Mucosa of stomach (tissue), 1 donor: Measurements from ENCODE around the gene BAZ2B.
A peak's percentile ranks its signal among the peaks of the same experiment; 100 is the strongest.

Experiments
- H3K27me3 ChIP-seq: one replicate; pipeline ENCODE4 v1.7.0; 2013; ENCODE audit warnings: mild to moderate bottlenecking, low read length; ENCODE audit not compliant: control insufficient read depth, insufficient read depth
- H3K36me3 ChIP-seq: one replicate; pipeline ENCODE4 v1.7.0; 2013; ENCODE audit warnings: low read length; ENCODE audit not compliant: control insufficient read depth, insufficient read depth
- H3K4me1 ChIP-seq: one replicate; pipeline ENCODE4 v1.7.0; 2013; ENCODE audit warnings: mild to moderate bottlenecking, low read length; ENCODE audit not compliant: control insufficient read depth, insufficient read depth
- H3K4me3 ChIP-seq: one replicate; pipeline ENCODE4 v1.7.0; 2013; ENCODE audit warnings: low read length
- H3K9ac ChIP-seq: one replicate; pipeline ENCODE4 v1.7.0; 2013; ENCODE audit warnings: mild to moderate bottlenecking, low read length, moderate library complexity
- H3K9me3 ChIP-seq: one replicate; pipeline ENCODE4 v1.7.0; 2013; ENCODE audit warnings: mild to moderate bottlenecking, low read length, moderate library complexity; ENCODE audit not compliant: control insufficient read depth
- donor health status: Pancreatic carcinoma.

The BAZ2B gene

DNA sequence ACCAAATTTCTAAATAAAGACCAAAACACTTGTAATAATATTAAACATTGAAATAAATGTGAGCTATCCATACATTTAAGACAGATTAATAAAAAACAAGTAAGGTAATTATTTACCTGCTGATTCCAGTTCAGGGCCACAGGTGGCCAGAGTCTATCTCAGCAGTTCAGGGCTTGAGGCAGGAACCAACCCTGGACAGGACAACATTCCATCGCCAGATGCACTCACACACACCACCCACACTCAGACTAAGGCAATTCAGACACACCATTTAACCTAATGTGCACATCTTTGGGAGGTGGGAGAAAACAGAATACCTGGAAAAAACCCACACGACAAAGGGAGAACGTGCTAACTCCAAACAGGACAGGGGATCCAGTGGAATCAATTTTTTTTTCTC lies 315.8 kb downstream of the BAZ2B start:
- no peaks in the 10 kb centered on the region for H3K27me3 ChIP-seq
- H3K4me1 ChIP-seq, result no peaks in the 10 kb centered on the region
- no peak overlapping the region for H3K4me3 ChIP-seq
- H3K9ac ChIP-seq, result no peak overlapping the region
- H3K36me3 ChIP-seq, result no peaks in the 10 kb centered on the region
- no peaks in the 10 kb centered on the region for H3K9me3 ChIP-seq

DNA sequence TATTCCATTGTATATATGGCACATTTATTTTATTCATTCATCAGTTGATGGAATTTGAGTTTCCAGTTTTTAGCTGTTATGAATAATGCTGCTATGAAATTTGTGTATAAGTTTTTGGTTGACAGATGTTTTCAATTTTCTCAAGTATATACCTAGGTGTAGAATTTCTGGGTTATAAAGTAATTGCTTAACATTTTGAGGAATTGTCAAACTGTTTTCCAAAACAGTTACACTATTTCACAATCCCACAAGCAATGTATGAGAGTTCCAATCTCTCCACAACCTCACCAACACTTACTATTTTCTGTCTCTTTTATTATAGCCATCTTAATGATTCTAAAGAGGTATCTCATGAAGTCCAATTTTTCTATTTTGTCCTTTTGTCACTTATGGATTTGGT lies 317.4 kb downstream of the BAZ2B start:
- H3K27me3 ChIP-seq, result no peaks in the 10 kb centered on the region
- H3K9ac ChIP-seq, result no peak overlapping the region
- H3K4me3 ChIP-seq, result no peak overlapping the region
- no peaks in the 10 kb centered on the region for H3K9me3 ChIP-seq
- no peaks in the 10 kb centered on the region for H3K36me3 ChIP-seq
- no peaks in the 10 kb centered on the region for H3K4me1 ChIP-seq

DNA sequence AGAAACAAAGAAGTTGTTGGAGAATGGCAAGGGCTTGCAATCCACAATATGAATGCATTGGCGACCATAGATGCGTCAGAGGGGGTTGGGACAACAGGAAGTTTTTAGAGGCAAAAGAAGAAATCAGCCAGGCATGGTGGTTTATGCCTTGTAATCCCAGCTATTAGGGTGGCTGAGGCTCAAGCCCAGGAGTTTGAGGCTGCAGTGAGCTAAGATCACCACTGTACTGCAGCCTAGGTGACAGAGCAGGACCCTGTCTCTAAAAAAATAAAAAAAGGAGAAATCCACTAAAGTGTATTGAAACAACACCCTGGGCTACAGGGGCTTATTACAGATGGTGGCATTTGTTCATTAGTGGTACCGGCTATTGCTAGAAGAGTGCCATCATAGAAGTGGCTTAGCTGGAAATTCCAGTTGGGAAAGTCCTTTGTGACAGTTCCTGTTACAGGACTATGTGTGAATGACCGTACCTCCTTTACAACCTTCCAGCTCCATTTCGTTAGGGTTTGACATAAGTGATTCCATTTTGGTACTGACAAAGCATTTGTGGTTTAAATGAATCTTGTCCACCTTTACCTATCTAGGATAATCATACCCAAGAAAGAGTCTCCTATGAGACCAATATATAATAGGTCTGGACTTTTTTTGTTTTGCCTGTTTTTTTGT lies 319.2 kb downstream of the BAZ2B start:
- Histone ChIP-seq H3K9ac (no peak overlapping the region), H3K36me3 (no peaks in the 10 kb centered on the region), H3K4me3 (no peak overlapping the region), H3K4me1 (no peaks in the 10 kb centered on the region), H3K27me3 (no peaks in the 10 kb centered on the region), H3K9me3 (no peaks in the 10 kb centered on the region)

DNA sequence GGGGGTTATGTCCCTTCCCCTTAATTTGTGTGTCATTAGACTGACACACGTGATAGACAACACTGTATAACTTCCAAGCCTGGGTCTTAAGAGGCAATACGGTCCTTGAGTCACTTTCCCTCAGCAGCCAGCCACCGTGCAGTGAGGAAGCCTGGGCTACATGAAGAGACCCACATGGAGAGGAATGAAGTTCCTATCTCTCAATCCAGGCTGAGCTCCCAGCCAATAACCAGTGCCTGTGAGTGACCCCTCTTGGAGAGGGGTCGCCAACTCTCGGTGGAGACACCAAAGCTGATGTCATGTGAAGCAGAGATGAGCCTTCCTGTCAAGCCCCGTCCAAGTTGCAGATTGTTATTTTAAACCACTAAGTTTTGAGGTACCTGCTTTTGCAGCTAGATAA lies 324.2 kb downstream of the BAZ2B start:
- Histone ChIP-seq H3K4me3 (no peak overlapping the region), H3K36me3 (no peaks in the 10 kb centered on the region), H3K9me3 (no peaks in the 10 kb centered on the region), H3K9ac (no peak overlapping the region), H3K27me3 (no peaks in the 10 kb centered on the region), H3K4me1 (no peaks in the 10 kb centered on the region)

DNA sequence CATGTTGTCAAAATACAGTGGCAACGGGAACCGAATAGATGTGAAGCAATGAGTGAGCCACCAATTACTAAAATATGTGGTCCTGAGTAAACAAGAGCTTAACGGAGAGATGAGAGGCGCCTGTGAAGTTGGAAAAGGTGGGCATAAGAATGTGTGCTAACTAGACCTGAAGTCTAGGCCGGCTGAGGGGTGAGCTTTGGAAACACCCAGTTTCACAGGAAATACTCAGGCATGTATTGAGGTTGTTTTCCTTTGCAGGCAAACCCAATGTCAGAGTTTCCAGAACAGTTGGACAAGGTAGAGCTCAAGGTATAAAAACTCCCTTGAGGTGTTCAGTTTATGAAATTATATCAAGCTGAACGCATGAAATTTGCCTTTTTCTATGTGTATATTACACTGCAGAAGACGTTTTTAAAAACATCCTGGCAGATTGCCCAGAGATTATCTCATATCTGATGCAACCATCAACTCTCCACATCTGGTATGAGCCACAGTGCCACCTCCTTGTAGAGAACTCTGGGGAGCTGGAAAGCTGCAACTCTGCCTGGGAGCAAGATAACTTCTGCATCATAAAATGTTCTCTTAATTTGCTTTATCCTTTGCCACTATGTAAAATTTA lies 325.9 kb downstream of the BAZ2B start:
- H3K9ac ChIP-seq, result no peak overlapping the region

DNA sequence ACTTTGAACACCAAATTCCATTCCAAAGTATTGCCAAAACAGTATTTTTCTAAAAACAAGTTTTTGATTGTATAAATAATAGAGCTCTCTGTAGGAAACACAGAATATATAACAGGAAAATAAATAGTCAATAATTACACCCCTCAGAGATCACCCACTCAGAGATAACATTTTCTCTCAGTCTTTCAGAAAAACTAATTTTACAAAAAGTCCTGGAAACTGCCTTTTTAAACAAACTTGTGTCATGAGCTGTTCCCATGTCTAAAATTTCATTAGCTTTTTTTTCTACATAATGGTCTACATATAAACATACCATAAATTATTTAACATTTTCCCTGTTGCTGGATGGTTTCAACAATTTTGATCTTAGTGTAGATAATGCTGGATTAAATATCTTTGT lies 328.6 kb downstream of the BAZ2B start:
- no peaks in the 10 kb centered on the region for H3K9me3 ChIP-seq
- no peak overlapping the region for H3K4me3 ChIP-seq
- H3K4me1 ChIP-seq, result peaks cover 5% of the 10 kb centered on the region
- no peaks in the 10 kb centered on the region for H3K36me3 ChIP-seq
- no peaks in the 10 kb centered on the region for H3K27me3 ChIP-seq
- no peak overlapping the region for H3K9ac ChIP-seq

More for the DNA sequence above, 325.9 kb downstream of the BAZ2B start:
- H3K36me3 ChIP-seq, result no peaks in the 10 kb centered on the region
- no peaks in the 10 kb centered on the region for H3K27me3 ChIP-seq
- no peak overlapping the region for H3K4me3 ChIP-seq
- H3K9me3 ChIP-seq, result no peaks in the 10 kb centered on the region
- H3K4me1 ChIP-seq, result peaks cover 3% of the 10 kb centered on the region

DNA sequence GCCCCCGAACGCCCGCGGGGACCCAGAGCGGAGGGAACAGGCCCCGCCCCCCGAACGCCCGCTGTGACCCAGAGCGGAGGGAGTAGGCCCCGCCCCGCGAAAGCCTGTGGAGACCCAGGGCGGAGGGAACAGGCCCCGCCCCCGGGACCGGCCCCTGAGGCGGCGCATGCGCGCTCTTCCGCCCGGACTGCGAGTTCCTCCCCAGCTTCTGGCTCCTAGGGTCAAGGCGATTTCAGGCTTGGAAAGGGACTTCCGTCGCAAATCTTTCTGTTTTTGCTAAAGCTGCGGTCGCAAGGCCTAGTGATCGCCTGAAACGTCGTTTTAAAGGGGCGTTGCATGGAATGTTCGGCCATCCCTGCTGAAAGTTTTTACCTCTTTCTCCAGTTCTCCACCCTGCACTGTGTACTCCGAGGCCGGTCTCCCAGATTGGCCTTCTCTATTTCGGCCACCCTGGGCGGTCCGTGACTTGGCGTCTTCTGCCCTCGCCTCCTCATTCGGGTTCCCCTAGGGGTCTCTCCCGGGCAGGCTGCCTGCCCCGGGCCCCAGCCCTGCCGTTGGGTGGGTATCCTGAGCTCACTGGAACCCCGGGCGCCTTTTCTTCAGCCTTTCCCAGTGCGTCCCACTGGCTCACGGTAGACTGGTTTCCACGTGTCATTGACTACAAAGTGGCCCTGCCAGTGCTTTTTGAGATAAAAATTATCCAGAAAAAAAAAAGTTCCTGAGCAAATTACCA lies 329.5 kb downstream of the BAZ2B start:
- no peaks in the 10 kb centered on the region for H3K9me3 ChIP-seq
- no peaks in the 10 kb centered on the region for H3K27me3 ChIP-seq
- H3K4me3 ChIP-seq, result peak overlapping the region; percentile 92
- H3K36me3 ChIP-seq, result no peaks in the 10 kb centered on the region
- peak overlapping the region; percentile 80 for H3K9ac ChIP-seq
- peaks cover 5% of the 10 kb centered on the region for H3K4me1 ChIP-seq

DNA sequence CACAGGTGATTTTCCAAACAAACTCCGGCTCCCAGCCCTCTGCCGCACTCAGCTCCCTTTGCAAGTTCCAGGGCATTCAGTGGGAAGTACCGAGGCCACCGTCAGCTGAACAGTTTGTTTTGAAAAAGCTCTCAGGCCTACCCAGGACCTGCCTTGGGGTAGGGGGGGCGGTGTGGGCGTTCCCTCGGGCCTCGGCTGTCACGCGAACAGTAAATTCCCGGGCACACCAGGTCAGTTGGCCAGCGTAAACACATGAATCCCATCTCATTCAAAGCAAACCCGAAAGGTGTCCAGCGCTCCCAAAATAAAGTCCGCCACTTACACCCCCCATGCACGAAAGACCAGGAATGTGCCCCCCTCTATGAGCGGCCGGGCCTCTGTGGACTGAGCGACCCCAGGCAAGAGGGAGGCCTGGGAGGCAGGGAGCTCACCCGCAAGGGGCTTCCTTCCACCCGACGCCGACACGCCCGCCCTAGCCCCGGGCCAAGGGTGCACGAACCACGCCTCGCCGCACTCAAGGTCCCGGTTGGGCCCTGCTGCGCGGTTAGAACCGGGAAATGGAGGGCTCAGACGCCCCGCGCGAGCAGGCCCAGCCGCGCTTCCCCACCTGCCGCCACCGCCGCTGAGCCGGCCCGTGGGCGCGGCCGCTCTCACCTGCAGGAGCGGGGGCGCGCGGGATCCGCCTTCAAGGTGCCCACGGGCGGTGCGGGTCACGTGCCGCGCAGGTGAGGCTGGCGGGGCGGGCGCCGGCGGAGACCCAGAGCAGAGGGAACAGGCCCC lies 330.2 kb downstream of the BAZ2B start, which contains the start of gene WDSUB1:
Gene WDSUB1, minus strand, starts transcription at position 775 of the 780 bp plus-strand sequence. CDS start 3,634 bp downstream, outside the sequence.
- H3K9me3 ChIP-seq, result no peaks in the 10 kb centered on the region
- H3K27me3 ChIP-seq, result no peaks in the 10 kb centered on the region
- peaks cover 5% of the 10 kb centered on the region for H3K4me1 ChIP-seq
- peak within 1 kb of the TSS; percentile 80 for H3K9ac ChIP-seq
- peak within 1 kb of the TSS; percentile 92 for H3K4me3 ChIP-seq
- H3K36me3 ChIP-seq, result no peaks in the 10 kb centered on the region

DNA sequence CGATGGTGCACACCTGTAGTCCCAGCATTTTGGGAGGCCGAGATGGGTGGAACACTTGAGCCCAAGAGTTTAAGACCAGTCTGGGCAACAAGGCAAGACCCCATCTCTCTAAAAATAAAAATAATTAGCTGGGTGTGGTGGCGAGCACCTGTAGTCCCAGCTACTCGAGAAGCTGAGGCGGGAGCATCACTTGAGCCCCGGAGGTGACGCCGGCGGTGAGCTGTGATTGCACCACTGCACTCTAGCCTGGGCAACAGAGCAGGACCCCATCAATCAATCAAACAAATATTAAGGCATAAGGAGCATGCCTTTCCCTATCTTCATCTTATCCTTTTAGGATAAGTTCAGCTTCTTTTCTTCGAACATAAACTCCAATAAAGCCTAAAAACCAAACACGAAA lies 330.9 kb downstream of the BAZ2B start:
- Histone ChIP-seq H3K36me3 (no peaks in the 10 kb centered on the region), H3K27me3 (no peaks in the 10 kb centered on the region), H3K9ac (peak overlapping the region; percentile 80), H3K4me3 (peak overlapping the region; percentile 74), H3K9me3 (no peaks in the 10 kb centered on the region), H3K4me1 (peaks cover 5% of the 10 kb centered on the region)

DNA sequence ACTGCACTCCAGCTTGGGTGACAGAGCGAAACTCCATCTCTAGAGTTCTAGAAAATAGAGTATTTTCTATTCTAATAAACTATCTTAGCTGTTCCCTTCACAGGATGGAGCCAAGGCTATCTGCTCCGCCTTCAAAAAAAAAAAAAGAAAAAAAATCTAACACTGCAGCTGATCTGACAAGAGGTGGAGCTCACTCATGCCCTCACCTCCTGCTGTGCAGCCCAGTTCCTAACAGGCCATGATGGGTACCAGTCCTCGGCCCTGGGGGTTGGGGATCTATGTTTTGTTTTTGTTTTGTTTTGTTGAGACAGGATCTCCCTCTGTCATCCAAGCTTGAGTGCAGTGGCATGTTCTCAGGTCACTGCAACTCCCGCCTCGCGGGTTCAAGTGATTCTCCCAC lies 332.8 kb downstream of the BAZ2B start:
- no peaks in the 10 kb centered on the region for H3K27me3 ChIP-seq
- H3K9ac ChIP-seq, result no peak overlapping the region
- H3K4me1 ChIP-seq, result peaks cover 5% of the 10 kb centered on the region
- H3K36me3 ChIP-seq, result no peaks in the 10 kb centered on the region
- H3K9me3 ChIP-seq, result no peaks in the 10 kb centered on the region
- H3K4me3 ChIP-seq, result no peak overlapping the region

DNA sequence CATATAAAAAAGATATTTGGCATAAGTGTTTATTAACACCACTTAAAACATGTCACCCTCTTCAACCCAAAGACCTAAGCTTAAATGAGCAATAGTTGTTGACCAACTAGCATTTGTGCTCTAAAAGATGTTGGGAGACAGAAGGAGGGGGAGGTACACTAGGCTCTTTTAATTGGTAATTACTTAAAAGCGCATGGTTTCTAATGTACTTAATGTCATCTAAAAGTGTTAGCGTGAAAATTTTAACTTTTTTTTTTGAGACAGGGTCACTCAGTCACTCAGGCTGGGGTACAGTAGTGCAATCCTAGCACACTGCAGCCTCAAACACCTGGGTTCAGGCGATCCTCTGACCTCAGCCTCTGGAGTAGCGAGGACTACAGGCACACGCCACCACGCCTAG lies 335.3 kb downstream of the BAZ2B start:
- Histone ChIP-seq H3K9ac (no peak overlapping the region), H3K9me3 (no peaks in the 10 kb centered on the region), H3K36me3 (no peaks in the 10 kb centered on the region), H3K27me3 (no peaks in the 10 kb centered on the region), H3K4me3 (no peak overlapping the region), H3K4me1 (peaks cover 5% of the 10 kb centered on the region)

DNA sequence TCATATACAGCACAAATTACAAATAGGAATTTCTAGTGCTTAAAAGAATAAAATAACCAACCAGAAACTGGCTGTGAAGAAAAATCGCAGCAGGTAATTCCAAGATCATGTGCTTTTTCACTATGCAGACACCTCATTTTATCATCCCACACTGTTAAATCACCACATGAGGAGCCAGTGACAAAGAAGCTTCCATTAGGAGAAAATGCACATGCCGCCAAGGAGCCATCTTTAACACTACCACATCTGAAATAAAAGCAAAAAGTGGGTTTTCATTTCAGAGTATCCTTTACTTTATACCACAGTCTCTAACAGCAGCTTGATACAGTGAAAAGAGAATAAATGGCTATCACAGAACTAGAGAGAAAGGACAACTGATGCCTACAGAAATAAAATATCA lies 336.6 kb downstream of the BAZ2B start:
- H3K27me3 ChIP-seq, result no peaks in the 10 kb centered on the region
- H3K9ac ChIP-seq, result no peak overlapping the region
- H3K4me1 ChIP-seq, result no peaks in the 10 kb centered on the region
- no peaks in the 10 kb centered on the region for H3K9me3 ChIP-seq
- no peaks in the 10 kb centered on the region for H3K36me3 ChIP-seq
- no peak overlapping the region for H3K4me3 ChIP-seq
